Adrenal gland (tissue), 12 donors: ENCODE results near the gene TH. TPM values are rescaled to one million over a fixed set of nuclear protein-coding genes. Genes with fewer than 3 reads are reported as not detected.

Experiments used
- DNase-seq, 7 donors: peaks; one replicate each; pipeline ENCODE4 v3.0.0-alpha.2; 2019 to 2020
- H3K27ac ChIP-seq, 5 donors: fragments of 200-600 bp; sonication (generic) in 4 of 5; 1 replicate in 3 of 5; 2 replicates in 2 of 5; pipeline versions ENCODE4 v1.5.1 to v1.8.0; 2016 to 2020; ENCODE audit warnings: mild to moderate bottlenecking in 1 of 5
- H3K27me3 ChIP-seq: fragments of 200-600 bp; 2 replicates; pipeline ENCODE4 v1.8.0; 2021
- H3K36me3 ChIP-seq, 2 donors: fragments of 200-600 bp; replicated peaks in 1 of 2; 1 replicate in 1 of 2; 2 replicates in 1 of 2; pipeline versions ENCODE4 v1.5.1 to v1.8.0; 2018 to 2022
- H3K4me1 ChIP-seq, 2 donors: fragments of 200-600 bp; replicated peaks in 1 of 2; 1 replicate in 1 of 2; 2 replicates in 1 of 2; pipeline versions ENCODE4 v1.5.1 to v1.8.0; 2018 to 2021
- H3K4me3 ChIP-seq, 4 donors: fragments of 200-600 bp; sonication (generic) in 3 of 4; one replicate each; pipeline ENCODE4 v1.5.1; 2016 to 2018
- H3K9me3 ChIP-seq, 3 donors: fragments of 200-600 bp; sonication (generic) in 1 of 3; replicated peaks in 1 of 3; 1 replicate in 2 of 3; 2 replicates in 1 of 3; pipeline versions ENCODE4 v1.5.1 to v1.8.0; 2016 to 2021
- CTCF ChIP-seq, 6 experiments: fragments of 450-650 bp in 4 of 6; fragments of 200-600 bp in 2 of 6; sonication (generic) in 1 of 6; IDR thresholded peaks; 1 replicate in 5 of 6; 2 replicates in 1 of 6; pipeline versions ENCODE4 v1.5.1 to v1.8.0; 2016 to 2021; ENCODE audit warnings: antibody characterized with exemption in 6 of 6, mild to moderate bottlenecking in 2 of 6, moderate library complexity in 1 of 6
- POLR2A ChIP-seq, 2 donors: fragments of 450-650 bp; IDR thresholded peaks; one replicate each; pipeline ENCODE4 v1.6.1; 2017; ENCODE audit warnings: antibody characterized with exemption in 2 of 2, mild to moderate bottlenecking in 2 of 2, moderate library complexity in 1 of 2
- WGBS, 4 donors: extraction: QIAGEN DNeasy Blood & Tissue Kit in 2 of 4; methylation state at CpG; one replicate each; pipeline versions ENCODE4 v1.1.5 to v1.1.7; 2013 to 2017; 5-methylcytosine and 5-hydroxymethylcytosine counted together
- intact Hi-C, 2 donors: fragments of 100-400 bp; cut with DNase I; formaldehyde crosslinking; loops; one replicate each; pipeline versions ENCODE4 v1.14.1 to v1.15.0; 2022 to 2023
- polyA plus RNA-seq, 3 donors: library from polyadenylated mRNA; stranded (reverse); fragments of 200-250 nt in 2 of 3; fragments of 350-450 nt in 1 of 3; fragmentation: Illumina TruSeq in 1 of 3; extraction: RNeasy Lipid Tissue Mini Kit (QIAGEN cat#74804) in 1 of 3; gene quantifications; one replicate each; pipeline ENCODE4 v1.2.3, GENCODE V29; 2013 to 2014
- total RNA-seq, 9 donors: library from RNA; depleted of rRNA in 4 of 9; stranded (reverse); fragments of >200 nt in 4 of 9; fragments of 120-200 nt in 1 of 9; fragmentation: NEBNext Ultra II Directional in 1 of 9; extraction: Animal tissue kit (Norgen Biotek cat#: 25700) in 1 of 9; gene quantifications; one replicate each; pipeline versions ENCODE4 v1.1.0 to v1.2.4, GENCODE V29; 2013 to 2023
- donor health status: healthy with polysubstance abuse.
- donor health status: Bipolar disorder and iron deficiency.
- donor health status: DM: yes; HTN: yes; CAD: no.
- donor health status: DM: no; HTN: no; CAD: no.
- donor health status: DM: no; HTN: no; CAD: no.
- donor health status: DM: yes; HTN: yes; CAD: no.

Gene TH
- total and polyA plus RNA-seq, 12 donors, result 0.54 to 1,253 (median 55.2) TPM; not detected in 1

GRCh38 chr11:2120359-2121100 lies 51.1 kb downstream of the TH start:
- Histone ChIP-seq H3K27ac (no peak overlapping the region), H3K4me1 (no peaks in the 10 kb centered on the region), H3K36me3 (no peaks in the 10 kb centered on the region), H3K4me3 (no peak overlapping the region), H3K27me3 (peaks cover 13% of the 10 kb centered on the region), H3K9me3 (peaks cover 0 to 5% (median 0%) of the 10 kb centered on the region in 3 donors)
- intact Hi-C loops, result no loop called here
- no peak for DNase-seq
- TF ChIP-seq CTCF (IDR thresholded peaks at IDR 0.05) (no peak), POLR2A (IDR thresholded peaks at IDR 0.05) (no peak)
- WGBS, 4 donors, result 60 to 86% (median 72%) methylated on average over 5 to 23 of the region's 23 CpGs

- Histone ChIP-seq H3K4me3 (no peak overlapping the region), H3K27ac (no peak overlapping the region), H3K9me3 (peaks cover 0 to 5% (median 0%) of the 10 kb centered on the region in 3 donors), H3K36me3 (no peaks in the 10 kb centered on the region), H3K4me1 (no peaks in the 10 kb centered on the region), H3K27me3 (peaks cover 13% of the 10 kb centered on the region)
- 68 to 74% (median 71%) methylated on average over 4 of the region's 4 CpGs for WGBS, 4 donors
- TF ChIP-seq POLR2A (IDR thresholded peaks at IDR 0.05), result no peak
- TF ChIP-seq CTCF (IDR thresholded peaks at IDR 0.05), result no peak
- DNase-seq, result no peak
- intact Hi-C loops, result no loop called here
Measured at GRCh38 chr11:2118677-2119076, 52.9 kb downstream of the TH start.

- no peak overlapping the region for H3K4me3 ChIP-seq
- H3K4me1 ChIP-seq, result no peaks in the 10 kb centered on the region
- TF ChIP-seq CTCF (IDR thresholded peaks at IDR 0.05) (no peak), POLR2A (IDR thresholded peaks at IDR 0.05) (no peak)
- peaks cover 8% of the 10 kb centered on the region for H3K27me3 ChIP-seq
- H3K36me3 ChIP-seq, result no peaks in the 10 kb centered on the region
- DNase-seq, result no peak
- peaks cover 0 to 5% (median 0%) of the 10 kb centered on the region in 3 donors for H3K9me3 ChIP-seq
- intact Hi-C loops, result no loop called here
- H3K27ac ChIP-seq, result no peak overlapping the region
- WGBS, 4 donors, result 73 to 88% (median 81%) methylated on average over 1 of the region's 1 CpG
Measured at GRCh38 chr11:2116680-2117079, 54.9 kb downstream of the TH start.

- no peaks in the 10 kb centered on the region for H3K4me1 ChIP-seq
- H3K4me3 ChIP-seq, result no peak overlapping the region
- no peak for DNase-seq
- H3K27me3 ChIP-seq, result no peaks in the 10 kb centered on the region
- WGBS, 4 donors, result 90 to 97% (median 93%) methylated on average over 9 to 12 of the region's 12 CpGs
- no peaks in the 10 kb centered on the region for H3K36me3 ChIP-seq
- no peak for TF ChIP-seq POLR2A (IDR thresholded peaks at IDR 0.05)
- TF ChIP-seq CTCF (IDR thresholded peaks at IDR 0.05), result no peak
- intact Hi-C loops, result no loop called here
- peaks cover 0 to 5% (median 0%) of the 10 kb centered on the region in 3 donors for H3K9me3 ChIP-seq
- H3K27ac ChIP-seq, result no peak overlapping the region
Measured at GRCh38 chr11:2115308-2115707, 56.3 kb downstream of the TH start.
